IMR-90 (cell line): ENCODE data around the gene FUBP3. TPM values are rescaled to one million over a fixed set of nuclear protein-coding genes. Genes with fewer than 3 reads are reported as not detected.

Experiments used
- ATAC-seq: fragments of 200-7000 bp; cut with Tn5 transposase; 2 replicates; pipeline ENCODE4 v1.9.1; 2020; ENCODE audit warnings: low read depth, mild to moderate bottlenecking, moderate library complexity
- BruUV-seq: library from RNA; stranded (reverse); fragments of 400-500 nt; replicated peaks from 2 replicates; lab custom pipeline; 2021; lab: Mats Ljungman, UMichigan
- CTCF ChIA-PET: fragments of 300-600 bp; formaldehyde crosslinking; extraction: SDS; loops from one replicate; lab custom pipeline; 2021; ENCODE audit warnings: antibody characterized with exemption; lab: Yijun Ruan, JAX
- POLR2A ChIA-PET: fragments of 300-600 bp; sonication (Branson Sonifier 250); formaldehyde crosslinking; loops from one replicate; lab custom pipeline; 2022; ENCODE audit warnings: antibody characterized with exemption; ENCODE audit not compliant: unreplicated experiment; lab: Charles Lee
- DNase-seq: peaks from one replicate; pipeline ENCODE4 v3.0.0; 2013
- H2AFZ ChIP-seq: replicated peaks from 2 replicates; pipeline ENCODE3; 2013; ENCODE audit warnings: low read length, mild to moderate bottlenecking; ENCODE audit not compliant: poor library complexity
- H2AK5ac ChIP-seq: 2 replicates; pipeline ENCODE4 v1.6.1; 2013; ENCODE audit warnings: low read depth, low read length, inconsistent platforms
- H2AK9ac ChIP-seq: replicated peaks from 2 replicates; pipeline ENCODE3; 2013; ENCODE audit warnings: mild to moderate bottlenecking, low read depth, low read length, moderate library complexity; ENCODE audit not compliant: poor library complexity
- H2BK120ac ChIP-seq: 2 replicates; pipeline ENCODE4 v1.6.1; 2013; ENCODE audit warnings: low read depth, low read length, inconsistent platforms
- H2BK15ac ChIP-seq: 3 replicates; pipeline ENCODE4 v1.6.1; 2013; ENCODE audit warnings: low read depth, low read length, inconsistent platforms
- H2BK20ac ChIP-seq: 2 replicates; pipeline ENCODE4 v1.6.1; 2013; ENCODE audit warnings: low read depth, mild to moderate bottlenecking, inconsistent platforms, low read length, moderate library complexity
- H2BK5ac ChIP-seq: 2 replicates; pipeline ENCODE4 v1.6.1; 2013; ENCODE audit warnings: mild to moderate bottlenecking, low read depth, low read length, inconsistent platforms; ENCODE audit not compliant: poor library complexity, severe bottlenecking
- H3K14ac ChIP-seq: replicated peaks from 2 replicates; pipeline ENCODE4 v1.6.1; 2013; ENCODE audit warnings: low read depth, low read length, inconsistent platforms
- H3K18ac ChIP-seq: 2 replicates; pipeline ENCODE4 v1.6.1; 2013; ENCODE audit warnings: low read depth, low read length, control low read depth
- H3K23ac ChIP-seq: 2 replicates; pipeline ENCODE4 v1.6.1; 2013; ENCODE audit warnings: low read depth, low read length, inconsistent platforms
- H3K27ac ChIP-seq: 2 replicates; pipeline ENCODE4 v1.5.1; 2013; ENCODE audit warnings: mild to moderate bottlenecking, control low read depth, low read length; ENCODE audit not compliant: insufficient read depth
- H3K27me3 ChIP-seq: 2 replicates; pipeline ENCODE4 v1.6.1; 2013; ENCODE audit warnings: low read length; ENCODE audit not compliant: control insufficient read depth, insufficient read depth
- H3K36me3 ChIP-seq: 2 replicates; pipeline ENCODE4 v1.6.1; 2013; ENCODE audit warnings: low read length, mixed read lengths; ENCODE audit not compliant: control insufficient read depth, insufficient read depth
- H3K4ac ChIP-seq: 2 replicates; pipeline ENCODE4 v1.6.1; 2013; ENCODE audit warnings: low read depth, low read length, inconsistent platforms
- H3K4me1 ChIP-seq: 2 replicates; pipeline ENCODE4 v1.6.1; 2013; ENCODE audit warnings: low read length, mixed read lengths; ENCODE audit not compliant: control insufficient read depth, insufficient read depth
- H3K4me2 ChIP-seq: 2 replicates; pipeline ENCODE4 v1.6.1; 2013; ENCODE audit warnings: low read depth, mild to moderate bottlenecking, control low read depth, low read length, moderate library complexity
- H3K4me3 ChIP-seq: 2 replicates; pipeline ENCODE4 v1.5.1; 2013; ENCODE audit warnings: low read depth, mild to moderate bottlenecking, control low read depth, low read length, moderate library complexity; ENCODE audit not compliant: insufficient read depth
- H3K56ac ChIP-seq: 2 replicates; pipeline ENCODE4 v1.6.1; 2013; ENCODE audit warnings: low read length, inconsistent platforms; ENCODE audit not compliant: insufficient read depth; ENCODE audit errors: extremely low read depth
- H3K79me1 ChIP-seq, 2 experiments: 2 replicates each; pipeline ENCODE4 v1.6.1; 2013; ENCODE audit warnings: low read length in 2 of 2, inconsistent platforms in 1 of 2, low read depth in 1 of 2
- H3K9ac ChIP-seq: 2 replicates; pipeline ENCODE4 v1.6.1; 2013; ENCODE audit warnings: low read depth, low read length, control low read depth
- H3K9me1 ChIP-seq: 2 replicates; pipeline ENCODE4 v1.6.1; 2013; ENCODE audit warnings: low read length, inconsistent platforms; ENCODE audit not compliant: insufficient read depth
- H3K9me3 ChIP-seq: 2 replicates; pipeline ENCODE4 v1.6.1; 2013; ENCODE audit warnings: low read length; ENCODE audit not compliant: control insufficient read depth, insufficient read depth
- H4K20me1 ChIP-seq: 2 replicates; pipeline ENCODE4 v1.6.1; 2013; ENCODE audit warnings: low read length, inconsistent platforms; ENCODE audit not compliant: insufficient read depth
- H4K5ac ChIP-seq: 2 replicates; pipeline ENCODE4 v1.6.1; 2013; ENCODE audit warnings: mild to moderate bottlenecking, low read depth, low read length, control low read depth
- H4K8ac ChIP-seq, 2 experiments: 2 replicates each; pipeline ENCODE4 v1.6.1; 2013; ENCODE audit warnings: low read depth in 2 of 2, low read length in 2 of 2, control low read depth in 1 of 2, inconsistent platforms in 1 of 2
- H4K91ac ChIP-seq: 2 replicates; pipeline ENCODE4 v1.6.1; 2013; ENCODE audit warnings: low read depth, low read length, inconsistent platforms; ENCODE audit not compliant: insufficient read depth
- BHLHE40 ChIP-seq: fragments of 150-350 bp; IDR thresholded peaks from 2 replicates; pipeline ENCODE4 v1.6.1; 2016; ENCODE audit warnings: mild to moderate bottlenecking, low read depth, low read length
- CEBPB ChIP-seq: IDR thresholded peaks from 2 replicates; pipeline ENCODE4 v1.6.1; 2012; ENCODE audit warnings: low read depth, low read length, improper control_type of control experiment
- CHD1 ChIP-seq: IDR thresholded peaks from 2 replicates; pipeline ENCODE4 v1.6.1; 2012; ENCODE audit warnings: low read depth, low read length, improper control_type of control experiment
- FOS ChIP-seq: fragments of 150-350 bp; IDR thresholded peaks from 2 replicates; pipeline ENCODE4 v1.6.1; 2016; ENCODE audit warnings: low read depth, low read length
- MAFK ChIP-seq: IDR thresholded peaks from 2 replicates; pipeline ENCODE4 v1.6.1; 2012; ENCODE audit warnings: low read depth, low read length, improper control_type of control experiment
- MAZ ChIP-seq: IDR thresholded peaks from 2 replicates; pipeline ENCODE4 v1.6.1; 2012; ENCODE audit warnings: low read depth, mild to moderate bottlenecking, low read length, improper control_type of control experiment, moderate library complexity, borderline replicate concordance
- MXI1 ChIP-seq: IDR thresholded peaks from 2 replicates; pipeline ENCODE4 v1.6.1; 2012; ENCODE audit warnings: low read depth, mild to moderate bottlenecking, low read length, moderate library complexity, borderline replicate concordance
- NFE2L2 ChIP-seq: fragments of 150-350 bp; IDR thresholded peaks from 2 replicates; pipeline ENCODE4 v1.6.1; 2016; ENCODE audit warnings: low read depth, mild to moderate bottlenecking, low read length
- POLR2A ChIP-seq: IDR thresholded peaks from 2 replicates; pipeline ENCODE4 v1.6.1; 2012; ENCODE audit warnings: mild to moderate bottlenecking, low read depth, low read length
- RAD21 ChIP-seq: IDR thresholded peaks from 2 replicates; pipeline ENCODE4 v1.6.1; 2012; ENCODE audit warnings: low read length, improper control_type of control experiment
- RCOR1 ChIP-seq: IDR thresholded peaks from 2 replicates; pipeline ENCODE4 v1.6.1; 2012; ENCODE audit warnings: mild to moderate bottlenecking, low read length, improper control_type of control experiment; ENCODE audit not compliant: insufficient replicate concordance
- RFX5 ChIP-seq: IDR thresholded peaks from 2 replicates; pipeline ENCODE4 v1.8.0; 2012; ENCODE audit warnings: low read depth, mild to moderate bottlenecking, low read length, moderate library complexity
- SMC3 ChIP-seq: fragments of 150-350 bp; IDR thresholded peaks from 2 replicates; pipeline ENCODE4 v1.6.1; 2016; ENCODE audit warnings: low read depth, mild to moderate bottlenecking, antibody characterized with exemption, low read length, moderate library complexity
- WGBS, 2 experiments: methylation state at CpG; one replicate each; pipeline versions ENCODE4 v1.1.5 to v1.1.7; 2013; ENCODE audit warnings: missing lambda C conversion rate in 2 of 2; ENCODE audit not compliant: insufficient read length in 1 of 2; ENCODE audit errors: extremely low coverage in 2 of 2; 5-methylcytosine and 5-hydroxymethylcytosine counted together
- dilution Hi-C: fragments of 300-500 bp; cut with HindIII; formaldehyde crosslinking; loops from one replicate; pipeline ENCODE4 v1.14.3; 2018; ENCODE audit warnings: low sequenced_read_pairs; ENCODE audit not compliant: unreplicated experiment
- in situ Hi-C: fragments of 300-500 bp; cut with MboI; formaldehyde crosslinking; loops from 3 replicates; pipeline ENCODE4 v1.14.3; 2019; ENCODE audit warnings: low sequenced_read_pairs, inconsistent platforms, mixed read lengths
- intact Hi-C: fragments of 100-400 bp; cut with micrococcal nuclease; formaldehyde crosslinking; loops from 2 replicates; pipeline ENCODE4 v1.10.0; 2022
- polyA plus RNA-seq, 3 experiments: library from polyadenylated mRNA; depleted of rRNA; stranded (reverse); fragments of >200 nt; gene quantifications; 2 replicates each; pipeline ENCODE4 v1.2.3, GENCODE V29; 2012; ENCODE audit warnings: low replicate concordance in 1 of 3
- total RNA-seq: library from RNA; depleted of rRNA; stranded (reverse); fragments of >200 nt; gene quantifications from 2 replicates; pipeline ENCODE4 v1.2.3, GENCODE V29; 2012
- TF ChIP-seq, protein P1 (sequence below): fragments of 150-350 bp; IDR thresholded peaks from 2 replicates; pipeline ENCODE4 v1.6.1; 2016; ENCODE audit warnings: low read depth, mild to moderate bottlenecking, low read length, moderate library complexity, borderline replicate concordance
- TF ChIP-seq, protein P2 (sequence below): fragments of 150-350 bp; IDR thresholded peaks from 2 replicates; pipeline ENCODE4 v1.6.1; 2017; ENCODE audit warnings: mild to moderate bottlenecking, antibody characterized with exemption, low read length, low read depth
- TF ChIP-seq, protein P3 (sequence below): conservative IDR thresholded peaks from 2 replicates; pipeline ENCODE4 v1.5.1; 2012; ENCODE audit warnings: mild to moderate bottlenecking, low read depth, low read length, improper control_type of control experiment

Gene FUBP3
- total and polyA plus RNA-seq, 2 of the 4 experiments (the other 2 are of a cell fraction): 32.3 to 50.1 TPM

DNA sequence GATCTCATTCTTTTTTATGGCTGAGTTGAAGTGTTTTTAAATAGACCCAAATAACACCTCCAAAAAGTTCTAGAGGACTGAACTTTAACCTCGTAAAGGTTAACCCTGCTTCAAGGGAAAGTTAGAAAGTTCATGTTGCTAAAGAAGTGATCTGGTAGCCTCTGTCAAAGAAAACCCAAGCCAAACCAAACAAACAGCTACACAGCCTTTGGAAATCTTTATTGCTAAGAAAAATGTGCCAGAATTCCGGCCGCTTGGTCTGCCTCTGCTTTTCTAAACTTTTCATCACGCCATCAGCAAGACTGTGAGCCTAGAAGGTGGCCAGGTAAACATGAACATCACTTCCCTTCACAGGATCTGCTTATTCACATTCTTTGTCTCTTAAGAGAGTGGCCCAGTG is 17.9 kb downstream of the FUBP3 start:
- Histone ChIP-seq H3K79me1 (peaks cover 38 to 52% of the 10 kb centered on the region in 2 experiments), H3K56ac (no peak overlapping the region), H2BK120ac (no peak overlapping the region), H2AK9ac (no peak overlapping the region), H2BK15ac (no peak overlapping the region), H3K23ac (no peak overlapping the region), H4K8ac (no peak overlapping the region), H2AK5ac (no peak overlapping the region), H3K9me1 (peaks cover 8% of the 10 kb centered on the region; the same call in 1 of the 2 replicates), H3K18ac (no peak overlapping the region), H3K14ac (no peak overlapping the region), H3K4ac (no peak overlapping the region), H4K91ac (no peak overlapping the region), H3K4me2 (no peak overlapping the region), H3K27ac (no peak overlapping the region), H2AFZ (no peak overlapping the region), H3K4me3 (no peak overlapping the region), H2BK5ac (no peak overlapping the region), H2BK20ac (no peak overlapping the region), H4K20me1 (peaks cover 14% of the 10 kb centered on the region), H3K36me3 (peaks cover 31% of the 10 kb centered on the region), H3K4me1 (no peaks in the 10 kb centered on the region), H4K5ac (no peak overlapping the region), H3K27me3 (no peaks in the 10 kb centered on the region), H3K9me3 (no peaks in the 10 kb centered on the region), H3K9ac (no peak overlapping the region)
- in situ Hi-C loops (no loop called here), intact Hi-C loops (no loop called here), dilution Hi-C loops (no loop called here)
- TF ChIP-seq, protein P1, sequence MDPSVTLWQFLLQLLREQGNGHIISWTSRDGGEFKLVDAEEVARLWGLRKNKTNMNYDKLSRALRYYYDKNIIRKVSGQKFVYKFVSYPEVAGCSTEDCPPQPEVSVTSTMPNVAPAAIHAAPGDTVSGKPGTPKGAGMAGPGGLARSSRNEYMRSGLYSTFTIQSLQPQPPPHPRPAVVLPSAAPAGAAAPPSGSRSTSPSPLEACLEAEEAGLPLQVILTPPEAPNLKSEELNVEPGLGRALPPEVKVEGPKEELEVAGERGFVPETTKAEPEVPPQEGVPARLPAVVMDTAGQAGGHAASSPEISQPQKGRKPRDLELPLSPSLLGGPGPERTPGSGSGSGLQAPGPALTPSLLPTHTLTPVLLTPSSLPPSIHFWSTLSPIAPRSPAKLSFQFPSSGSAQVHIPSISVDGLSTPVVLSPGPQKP: no peak
- TF ChIP-seq RFX5 (no peak), MAFK (no peak), POLR2A (no peak), CEBPB (no peak), FOS (no peak), CHD1 (no peak), BHLHE40 (no peak), RAD21 (no peak), SMC3 (no peak), RCOR1 (no peak), NFE2L2 (no peak), MXI1 (no peak), MAZ (no peak)
- TF ChIP-seq, protein P2, sequence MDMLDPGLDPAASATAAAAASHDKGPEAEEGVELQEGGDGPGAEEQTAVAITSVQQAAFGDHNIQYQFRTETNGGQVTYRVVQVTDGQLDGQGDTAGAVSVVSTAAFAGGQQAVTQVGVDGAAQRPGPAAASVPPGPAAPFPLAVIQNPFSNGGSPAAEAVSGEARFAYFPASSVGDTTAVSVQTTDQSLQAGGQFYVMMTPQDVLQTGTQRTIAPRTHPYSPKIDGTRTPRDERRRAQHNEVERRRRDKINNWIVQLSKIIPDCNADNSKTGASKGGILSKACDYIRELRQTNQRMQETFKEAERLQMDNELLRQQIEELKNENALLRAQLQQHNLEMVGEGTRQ: no peak
- TF ChIP-seq, protein P3, sequence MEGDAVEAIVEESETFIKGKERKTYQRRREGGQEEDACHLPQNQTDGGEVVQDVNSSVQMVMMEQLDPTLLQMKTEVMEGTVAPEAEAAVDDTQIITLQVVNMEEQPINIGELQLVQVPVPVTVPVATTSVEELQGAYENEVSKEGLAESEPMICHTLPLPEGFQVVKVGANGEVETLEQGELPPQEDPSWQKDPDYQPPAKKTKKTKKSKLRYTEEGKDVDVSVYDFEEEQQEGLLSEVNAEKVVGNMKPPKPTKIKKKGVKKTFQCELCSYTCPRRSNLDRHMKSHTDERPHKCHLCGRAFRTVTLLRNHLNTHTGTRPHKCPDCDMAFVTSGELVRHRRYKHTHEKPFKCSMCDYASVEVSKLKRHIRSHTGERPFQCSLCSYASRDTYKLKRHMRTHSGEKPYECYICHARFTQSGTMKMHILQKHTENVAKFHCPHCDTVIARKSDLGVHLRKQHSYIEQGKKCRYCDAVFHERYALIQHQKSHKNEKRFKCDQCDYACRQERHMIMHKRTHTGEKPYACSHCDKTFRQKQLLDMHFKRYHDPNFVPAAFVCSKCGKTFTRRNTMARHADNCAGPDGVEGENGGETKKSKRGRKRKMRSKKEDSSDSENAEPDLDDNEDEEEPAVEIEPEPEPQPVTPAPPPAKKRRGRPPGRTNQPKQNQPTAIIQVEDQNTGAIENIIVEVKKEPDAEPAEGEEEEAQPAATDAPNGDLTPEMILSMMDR: no peak
- ATAC-seq (no peak), DNase-seq (no peak)
- no TSS peak for BruUV-seq
- ChIA-PET POLR2A (no interaction called here), CTCF (no interaction called here)
- 100% methylated on average over 2 of the region's 4 CpGs; no CpG with 5 or more reads in 1 of the 2 experiments for WGBS, 2 experiments
